ENCODE results near the gene SLC6A11.

Gene SLC6A11

DNA sequence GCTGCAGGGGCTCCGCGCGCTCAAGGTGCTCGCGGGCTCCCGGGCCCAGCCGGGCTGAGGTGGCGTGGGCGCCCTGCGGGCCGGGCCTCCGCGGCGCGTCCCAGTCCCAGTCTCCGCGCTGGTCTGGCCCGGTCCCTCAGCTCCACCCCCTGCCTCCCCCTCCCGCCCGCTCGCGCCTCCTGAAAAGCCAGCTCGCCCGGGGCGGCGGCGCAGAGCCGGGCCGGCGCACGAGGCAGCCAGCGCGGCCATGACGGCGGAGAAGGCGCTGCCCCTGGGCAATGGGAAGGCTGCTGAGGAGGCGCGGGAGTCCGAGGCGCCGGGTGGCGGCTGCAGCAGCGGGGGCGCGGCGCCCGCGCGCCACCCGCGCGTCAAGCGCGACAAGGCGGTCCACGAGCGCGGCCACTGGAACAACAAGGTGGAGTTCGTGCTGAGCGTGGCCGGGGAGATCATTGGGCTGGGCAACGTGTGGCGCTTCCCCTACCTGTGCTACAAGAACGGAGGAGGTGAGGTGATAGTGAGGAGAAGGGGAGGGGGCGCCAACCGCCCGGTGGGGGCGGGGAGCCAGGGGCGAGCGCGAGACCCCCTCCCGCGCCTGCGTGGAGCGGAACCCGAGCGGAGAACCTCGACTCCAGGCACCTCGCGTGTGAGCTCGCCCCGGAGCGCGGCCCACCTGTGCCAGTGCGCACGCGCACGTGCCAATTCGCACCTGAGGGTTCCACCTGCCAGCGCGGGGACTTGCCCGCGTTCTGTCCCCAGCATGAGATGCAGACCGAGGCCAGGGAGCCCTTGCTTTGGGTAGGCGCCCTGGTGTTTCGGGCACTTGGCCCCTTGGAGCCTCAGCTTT is at the start of gene SLC6A11:
TSS of gene SLC6A11 (plus strand) at position 210 of the 844 bp plus-strand sequence. CDS start at position 248, 38 bp downstream.
- DNase-seq (ENCODE audit: low read depth): no peak

DNA sequence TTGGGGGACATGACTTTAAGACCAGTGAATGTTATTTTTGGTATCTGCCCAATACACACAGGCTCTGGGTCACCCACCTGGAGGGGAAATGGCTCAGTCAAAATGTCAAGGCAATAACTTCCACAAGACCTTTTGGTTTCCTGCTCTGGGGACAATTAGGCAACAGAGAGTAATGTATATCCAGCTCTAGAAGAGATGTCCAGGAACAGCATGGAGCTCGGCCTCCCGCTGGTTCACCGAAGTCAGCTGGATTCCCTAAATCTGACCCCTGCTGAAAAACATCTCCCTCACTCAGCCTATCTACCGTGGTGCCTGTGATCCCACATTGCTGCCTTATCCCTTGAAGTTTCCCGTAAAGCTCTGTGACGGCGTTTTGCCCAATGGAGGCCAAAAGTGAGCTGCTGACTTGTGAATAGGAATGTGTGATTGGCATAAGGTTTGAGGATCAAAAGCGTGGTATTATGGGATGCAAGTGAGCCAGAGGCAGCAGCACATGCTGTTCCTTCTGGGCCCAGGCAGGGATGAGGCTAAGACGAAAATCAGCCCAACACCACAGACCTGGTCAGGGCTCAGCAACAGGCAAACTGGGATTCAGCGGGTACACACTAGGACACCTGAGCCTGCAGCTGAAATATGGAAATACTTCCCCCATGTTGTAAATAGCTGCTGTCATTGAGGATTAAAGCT is 47.2 kb upstream of the SLC6A11 start:
- no peak for DNase-seq (ENCODE audit: low read depth)

DNA sequence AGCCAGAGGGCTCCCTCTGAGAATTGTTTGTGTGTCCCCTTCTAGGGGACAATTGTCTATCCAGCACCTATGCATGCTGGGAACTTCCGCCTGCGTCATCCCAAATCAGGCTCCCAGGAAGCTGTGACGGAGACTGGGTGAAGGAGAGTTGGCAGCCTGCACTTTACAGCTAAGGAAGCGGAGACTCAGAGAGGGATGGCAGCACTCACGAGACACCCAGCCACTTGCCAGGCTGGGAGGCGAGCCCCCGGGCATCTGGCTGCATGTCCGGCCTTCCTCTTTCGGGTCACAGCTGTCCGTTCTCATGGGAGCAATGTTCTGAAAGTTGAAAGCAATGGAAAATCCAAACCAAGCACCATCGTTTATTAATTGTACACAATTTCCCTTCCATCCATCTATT is 45.5 kb upstream of the SLC6A11 start:
- DNase-seq (ENCODE audit: low read depth): no peak

DNA sequence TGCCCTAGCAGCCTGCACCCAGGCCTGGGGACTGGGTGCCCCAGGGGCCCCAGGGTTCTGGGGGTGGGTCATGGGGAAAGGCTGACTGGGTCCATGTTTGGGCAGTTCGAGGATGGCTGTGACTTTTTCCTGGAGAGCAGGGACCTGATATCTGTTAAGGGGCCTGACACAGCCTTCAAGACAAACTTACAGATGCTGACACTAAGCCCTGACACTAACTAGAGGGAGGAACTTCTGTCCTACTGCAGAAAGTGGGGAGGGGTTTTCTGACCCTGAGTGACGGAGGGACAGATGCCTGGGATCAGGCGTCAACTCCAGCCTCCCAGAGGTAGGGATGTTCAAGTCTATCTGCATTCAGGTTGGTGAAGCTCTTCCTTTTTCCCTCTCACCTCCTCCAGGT is 45.0 kb upstream of the SLC6A11 start:
- DNase-seq (ENCODE audit: low read depth): no peak

DNA sequence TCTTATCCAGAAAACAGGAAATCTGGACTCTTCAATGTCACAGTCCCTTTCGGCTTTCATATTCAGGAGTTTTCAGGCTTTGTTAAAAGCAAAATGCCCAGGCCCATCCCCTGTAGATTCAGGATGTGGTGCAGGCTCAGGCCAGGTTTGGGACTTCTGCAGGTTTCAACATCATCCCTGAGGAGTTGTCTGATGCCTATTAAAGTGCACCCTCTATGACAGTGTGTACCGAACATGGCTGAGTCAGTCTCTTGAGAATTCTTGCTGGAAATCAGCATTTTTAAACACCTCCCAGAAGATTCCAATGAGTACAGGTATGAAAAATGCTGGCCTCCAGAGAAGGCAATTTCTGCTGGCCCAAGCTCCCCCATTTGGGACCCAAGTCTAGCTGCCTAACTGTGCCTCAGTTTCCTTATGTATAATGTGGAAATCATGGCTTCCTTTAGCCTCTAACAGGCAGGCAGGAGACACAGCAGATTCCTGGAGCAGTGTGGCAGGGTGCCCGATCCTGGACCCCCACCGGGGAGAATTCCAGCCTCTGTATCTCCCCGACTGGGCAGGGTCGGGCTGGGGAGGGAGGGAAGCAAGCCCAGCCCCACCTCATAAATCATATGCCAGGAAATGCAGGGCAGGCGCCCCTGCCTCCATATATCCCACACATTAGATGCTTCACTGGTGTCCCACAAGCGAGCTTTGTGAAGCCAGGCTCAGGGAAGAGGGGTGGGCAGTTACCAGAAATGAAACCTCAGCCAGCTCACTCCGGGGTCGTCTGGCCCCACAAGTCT is 44.4 kb upstream of the SLC6A11 start:
- no peak for DNase-seq (ENCODE audit: low read depth)

DNA sequence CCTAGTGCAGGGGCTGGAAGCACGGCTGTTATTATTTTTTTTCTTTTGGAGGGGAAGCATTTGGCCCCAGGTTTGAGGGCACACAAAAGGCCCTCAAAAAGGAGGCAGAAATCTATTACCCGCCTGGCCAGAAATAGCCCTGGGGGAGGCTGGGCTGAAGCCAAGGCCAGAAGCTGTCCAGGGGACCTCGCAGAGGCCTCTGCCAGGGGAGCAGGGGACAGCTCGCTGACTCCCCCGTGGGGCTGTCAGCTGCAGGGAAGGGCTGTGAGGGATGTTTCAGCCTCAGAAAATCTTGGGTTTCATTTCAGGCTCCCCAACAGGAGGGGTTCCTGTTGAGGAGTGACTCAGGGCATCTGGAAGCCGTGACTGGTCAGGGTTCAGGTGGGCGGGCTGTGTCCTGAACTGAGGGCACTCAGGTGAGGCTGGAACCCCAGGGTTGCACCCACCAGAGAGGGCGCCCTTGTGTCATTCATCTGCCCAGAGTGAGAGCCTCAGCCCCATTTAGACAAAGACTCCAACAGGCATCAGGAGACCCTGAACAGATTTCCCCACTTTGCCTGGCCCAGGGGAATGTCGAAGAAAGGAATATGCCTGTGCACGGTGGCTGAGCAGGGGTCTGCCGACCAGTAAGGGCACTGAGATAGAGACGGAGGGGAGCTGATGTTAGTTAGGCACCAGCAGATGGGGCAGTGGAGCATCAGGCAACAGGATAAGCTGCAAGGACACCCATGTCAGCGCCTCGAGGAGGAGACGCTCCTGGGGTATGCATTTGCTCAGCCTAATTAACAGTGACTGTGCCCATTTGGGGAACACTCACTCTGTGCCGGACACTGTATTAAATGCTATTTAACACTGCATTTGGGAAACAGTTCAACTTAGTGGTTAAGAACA is 43.5 kb upstream of the SLC6A11 start:
- no peak for DNase-seq (ENCODE audit: low read depth)

DNA sequence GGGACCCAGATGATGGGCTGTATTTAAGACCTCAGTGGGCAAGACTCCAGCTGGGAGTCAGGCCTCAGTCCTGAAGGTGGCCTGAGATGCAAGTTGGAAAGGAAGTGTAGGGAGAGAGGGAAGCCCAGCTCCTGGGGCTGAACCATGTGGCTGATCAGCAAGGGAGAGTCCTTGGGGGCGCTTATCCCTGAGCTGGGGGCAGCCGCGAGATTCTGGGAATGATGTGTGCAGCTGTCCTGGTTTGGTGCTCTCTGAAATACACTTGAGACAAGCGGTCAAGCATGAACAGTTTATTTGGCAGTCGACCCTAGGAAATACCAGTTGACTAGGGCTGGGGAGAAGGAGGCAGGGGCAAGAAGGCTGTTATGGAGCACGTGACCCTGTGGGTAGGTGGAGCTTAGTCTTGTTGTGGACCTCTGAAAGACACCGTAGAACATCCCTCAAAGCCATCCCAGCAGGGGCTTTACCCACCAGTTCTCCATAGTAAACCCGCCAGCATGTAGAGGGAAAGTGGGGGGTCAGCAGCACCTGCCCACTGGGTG is 41.8 kb upstream of the SLC6A11 start:
- DNase-seq (ENCODE audit: low read depth): no peak

DNA sequence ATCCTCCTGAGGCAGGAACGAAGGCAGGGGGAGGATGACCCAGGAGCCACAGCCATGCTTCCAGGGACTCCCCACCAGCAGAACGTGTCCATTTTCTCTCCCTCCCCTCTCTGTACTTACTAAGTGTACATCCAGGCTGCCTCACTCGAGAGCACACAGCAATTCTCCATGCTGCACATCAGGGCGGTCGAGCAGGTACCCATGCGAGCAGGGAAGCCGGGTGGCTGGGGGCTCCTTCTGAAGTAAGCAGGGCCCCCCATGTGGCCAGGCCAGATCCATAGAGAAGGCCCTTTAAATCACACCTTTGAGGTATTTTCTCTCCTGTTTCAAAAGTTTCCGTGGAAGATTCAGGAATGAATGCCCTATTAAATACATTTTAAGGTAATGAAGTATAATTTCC is 41.2 kb upstream of the SLC6A11 start:
- DNase-seq (ENCODE audit: low read depth): no peak

DNA sequence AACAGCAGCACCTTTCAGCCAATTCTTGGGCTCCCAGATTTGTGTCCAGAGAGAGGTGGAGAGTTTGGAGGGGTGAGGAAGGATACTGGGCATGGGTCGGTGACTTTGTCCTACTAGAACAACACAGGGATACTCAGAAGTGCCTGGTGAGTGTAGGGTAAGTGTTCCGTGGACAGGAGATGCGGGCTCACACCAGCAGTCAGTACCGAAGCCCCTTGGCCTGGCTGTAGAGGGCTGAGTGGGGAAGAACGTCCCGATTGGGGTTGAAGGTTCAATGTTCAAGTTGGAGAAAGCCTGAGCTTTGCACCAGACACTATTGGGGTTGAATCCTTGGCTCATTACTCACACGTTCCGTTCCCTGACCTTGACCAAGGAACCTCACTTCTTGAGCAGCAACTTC is 40.8 kb upstream of the SLC6A11 start:
- DNase-seq (ENCODE audit: low read depth): no peak

DNA sequence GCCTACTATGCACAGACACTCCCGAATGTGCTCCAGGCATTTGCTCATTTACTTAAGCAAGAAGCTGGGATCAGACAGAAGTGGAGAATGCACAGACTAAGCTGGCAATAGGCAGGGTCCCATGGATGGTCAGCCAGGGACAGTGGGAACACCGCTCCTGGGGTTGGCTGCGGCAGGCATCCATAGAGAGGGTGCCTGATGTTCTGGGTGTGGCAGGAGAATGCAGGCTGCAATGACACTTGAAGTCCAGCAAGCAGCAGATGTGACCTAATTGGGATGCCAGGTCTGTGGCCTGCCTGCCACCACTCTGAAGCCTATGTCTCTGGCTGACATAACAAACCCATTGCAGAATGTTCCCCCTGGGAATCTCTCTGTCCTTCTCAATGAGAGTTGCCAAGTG is 40.2 kb upstream of the SLC6A11 start:
- no peak for DNase-seq (ENCODE audit: low read depth)

DNA sequence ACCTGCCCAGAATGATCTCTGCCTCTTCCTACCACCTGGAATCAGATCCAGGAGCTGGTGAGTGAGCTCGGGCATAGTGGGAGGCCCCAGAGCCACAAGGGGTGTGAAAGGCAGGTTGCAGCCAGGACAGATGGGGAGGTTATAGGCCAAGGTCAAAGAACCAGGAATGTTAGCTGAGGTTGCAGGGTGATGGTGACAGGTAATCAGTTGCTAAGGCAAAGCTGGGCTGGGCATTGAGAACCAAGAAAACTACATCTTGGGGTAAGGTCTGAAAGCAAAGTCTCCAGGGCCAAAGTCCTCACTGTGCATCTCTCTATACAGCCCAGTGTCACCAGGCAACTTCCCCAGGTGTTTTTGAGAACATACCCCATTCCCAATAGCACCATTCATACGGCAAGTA is 38.4 kb upstream of the SLC6A11 start:
- no peak for DNase-seq (ENCODE audit: low read depth)

DNA sequence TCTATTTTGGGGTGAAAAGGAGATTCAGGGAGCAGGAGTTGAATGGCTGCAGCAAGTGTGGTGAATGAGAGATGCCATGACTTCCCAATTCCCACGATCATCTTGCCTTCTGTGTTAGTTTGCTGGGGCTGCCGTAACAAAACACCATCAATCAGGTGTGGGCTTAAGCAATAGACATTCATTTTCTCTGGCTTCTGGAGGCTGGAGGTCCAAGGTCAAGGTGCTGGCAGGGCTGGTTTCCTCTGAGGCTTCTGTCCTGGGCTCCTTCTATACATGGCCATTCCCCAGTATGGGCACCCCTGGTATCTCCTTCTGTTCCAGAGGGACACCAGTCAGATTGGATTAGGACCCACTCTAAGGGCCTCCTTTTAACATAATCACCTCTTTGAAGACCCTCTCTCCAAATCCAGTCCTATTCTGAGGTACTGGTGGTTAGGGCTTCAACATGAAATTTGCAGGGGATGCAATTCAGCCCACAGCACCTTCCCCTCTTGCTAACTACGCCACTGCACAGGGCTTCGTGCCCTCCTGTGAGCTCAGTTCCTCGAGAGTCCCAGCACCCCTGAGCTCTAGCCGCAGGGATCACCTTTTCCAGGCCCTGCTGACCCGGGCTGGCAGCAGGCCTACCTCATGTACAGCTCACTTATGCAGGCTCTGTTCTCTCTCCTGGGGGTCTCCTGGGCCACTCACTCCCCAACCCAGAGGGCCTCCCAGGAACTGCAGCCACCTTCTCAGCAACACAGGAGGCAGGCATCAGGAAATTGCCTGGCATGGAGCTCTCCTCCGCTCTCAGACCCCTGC is 37.3 kb upstream of the SLC6A11 start:
- DNase-seq (ENCODE audit: low read depth): no peak

DNA sequence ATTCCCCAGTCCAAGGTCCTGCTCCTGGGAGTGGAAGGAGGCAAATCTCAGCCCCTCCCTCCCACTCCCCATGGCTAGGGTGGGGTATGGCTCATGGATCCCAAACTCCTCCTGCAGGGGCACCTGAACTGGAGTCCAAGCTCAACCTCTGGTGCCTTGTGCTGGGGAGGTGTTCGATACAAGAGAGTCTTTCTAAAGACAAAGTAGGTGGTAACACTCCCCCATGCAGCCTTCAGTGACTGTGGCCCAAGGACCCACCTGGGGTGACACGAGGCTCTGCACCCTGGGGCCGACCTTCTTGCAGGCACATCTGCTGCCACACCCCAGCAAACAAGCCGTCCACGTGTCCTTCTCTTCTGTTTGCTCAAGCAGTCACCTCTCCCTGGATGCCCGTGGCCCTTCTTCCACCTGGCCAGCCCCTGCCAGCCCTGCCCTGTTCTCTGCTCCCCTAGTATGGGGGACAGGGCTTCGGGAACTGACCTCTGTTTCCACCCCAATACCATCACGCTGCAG is 36.7 kb upstream of the SLC6A11 start:
- DNase-seq (ENCODE audit: low read depth): no peak

DNA sequence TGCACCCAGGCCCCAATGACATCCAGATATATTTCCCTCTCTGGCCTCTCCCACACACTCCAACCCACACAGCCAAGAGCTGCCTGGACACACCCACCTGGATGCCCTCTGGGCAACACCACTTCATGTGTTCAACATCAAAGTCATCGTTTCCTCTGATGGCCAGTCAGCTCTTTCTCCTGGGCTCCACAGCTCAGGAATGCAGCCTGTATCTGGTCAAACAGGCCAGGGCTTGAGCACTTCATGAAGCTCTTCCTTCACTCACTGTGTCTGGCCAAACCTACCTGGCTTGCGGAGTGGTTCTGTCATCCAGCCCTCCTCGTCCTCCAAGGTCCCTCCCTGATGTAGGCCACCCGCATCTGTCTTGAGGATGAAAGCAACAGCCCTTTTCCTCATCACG is 35.8 kb upstream of the SLC6A11 start:
- DNase-seq (ENCODE audit: low read depth): no peak

DNA sequence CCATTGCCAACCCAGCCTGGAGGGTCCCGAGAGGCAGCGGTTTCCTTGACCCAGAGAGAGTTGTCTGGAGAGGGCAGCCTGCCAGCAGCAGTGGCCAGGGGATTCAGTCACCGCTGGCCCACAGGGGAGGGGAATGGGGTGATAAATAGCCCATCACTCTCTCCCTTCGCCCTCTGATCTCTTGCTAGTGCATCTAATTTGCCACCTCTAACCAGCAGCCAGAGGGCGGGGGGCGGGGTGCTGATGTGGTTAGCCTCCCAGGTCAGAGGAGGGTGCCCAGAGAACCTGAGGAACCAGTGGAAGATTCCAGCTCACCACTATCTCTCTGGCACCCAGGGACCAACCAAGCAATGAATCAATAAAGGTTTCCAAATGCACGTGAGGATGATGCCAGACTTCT is 35.1 kb upstream of the SLC6A11 start:
- DNase-seq (ENCODE audit: low read depth): no peak

DNA sequence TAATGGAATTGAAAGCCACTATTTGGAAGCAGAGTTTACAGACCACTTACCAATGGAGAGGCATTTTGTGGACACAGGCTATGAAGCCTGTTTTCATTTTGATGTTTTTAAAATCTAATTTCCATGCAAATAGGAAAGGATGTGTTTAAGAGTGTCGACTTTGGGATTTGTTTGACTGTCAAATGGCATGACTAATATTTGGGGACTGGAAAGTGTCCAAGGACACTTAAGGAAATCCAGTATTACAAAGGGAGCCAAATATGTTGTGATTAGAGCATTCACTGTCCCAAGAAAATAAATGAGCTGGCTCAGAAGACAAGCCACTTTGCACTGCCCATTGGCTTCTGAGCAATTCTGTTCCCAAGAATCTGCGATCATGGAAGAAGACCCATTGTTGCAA is 34.0 kb upstream of the SLC6A11 start:
- no peak for DNase-seq (ENCODE audit: low read depth)

DNA sequence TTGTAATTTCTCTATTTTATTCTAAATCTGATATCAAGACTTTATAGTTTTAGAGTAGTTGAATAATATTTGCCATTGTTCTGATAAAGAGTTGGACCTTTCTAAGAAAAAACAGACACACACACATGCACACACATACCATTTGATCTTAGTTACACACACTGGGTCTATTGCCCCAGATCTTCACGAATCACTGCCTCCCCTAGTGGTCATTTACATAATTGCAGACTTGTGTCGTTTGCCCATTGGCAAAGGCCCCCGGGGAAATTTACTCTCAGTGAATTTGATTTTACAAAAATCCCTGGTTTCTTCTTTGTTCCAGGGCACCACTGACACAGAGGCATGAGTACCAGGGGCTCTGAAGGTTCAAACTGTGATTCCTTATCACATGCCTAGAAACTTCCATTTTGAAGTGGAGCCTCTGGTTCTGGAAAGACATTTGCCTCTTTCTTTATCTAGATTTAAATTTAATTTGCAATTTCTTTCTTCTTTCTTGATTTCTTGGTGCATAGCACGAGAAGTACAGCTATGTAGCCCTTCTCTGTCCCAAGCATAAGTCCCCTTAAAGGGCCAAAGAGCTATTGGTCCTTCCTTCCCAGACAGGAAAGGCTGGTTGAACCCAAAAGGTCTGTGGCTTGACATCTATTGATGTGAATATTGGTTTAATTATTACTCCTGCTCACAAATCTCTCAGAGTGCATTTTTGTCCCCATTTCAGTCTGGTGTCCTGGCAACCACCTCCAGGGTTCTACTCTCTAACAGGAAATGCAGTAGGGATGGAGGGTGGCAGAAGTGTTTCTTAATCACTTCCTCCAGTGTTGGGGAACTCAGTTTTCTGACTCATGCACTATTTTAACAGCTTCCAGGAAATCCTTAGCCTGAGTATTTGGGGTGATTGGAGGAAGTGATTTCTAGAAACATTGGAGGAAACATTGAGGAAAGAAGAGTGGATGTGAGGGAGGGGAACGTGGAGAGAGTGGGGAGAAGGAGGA is 32.4 kb upstream of the SLC6A11 start:
- no peak for DNase-seq (ENCODE audit: low read depth)

DNA sequence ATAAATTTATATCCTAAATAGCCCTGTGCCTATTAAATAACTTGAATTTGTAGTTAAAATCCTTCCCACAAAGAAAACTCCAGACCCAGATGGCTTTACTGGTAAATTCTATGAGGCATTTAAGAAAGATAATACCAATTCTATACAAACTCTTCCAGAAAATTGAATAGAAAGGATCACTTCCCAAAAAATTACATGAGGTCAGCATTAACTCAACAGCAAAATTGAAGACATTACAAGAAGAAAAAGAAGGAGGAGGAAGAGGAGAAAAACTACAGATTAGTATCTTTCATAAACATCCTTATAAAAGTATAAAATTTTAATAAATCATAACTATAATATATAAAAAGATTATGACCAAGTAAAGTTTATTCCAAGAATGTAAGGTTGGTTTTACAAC is 29.4 kb upstream of the SLC6A11 start:
- no peak for DNase-seq (ENCODE audit: low read depth)

DNA sequence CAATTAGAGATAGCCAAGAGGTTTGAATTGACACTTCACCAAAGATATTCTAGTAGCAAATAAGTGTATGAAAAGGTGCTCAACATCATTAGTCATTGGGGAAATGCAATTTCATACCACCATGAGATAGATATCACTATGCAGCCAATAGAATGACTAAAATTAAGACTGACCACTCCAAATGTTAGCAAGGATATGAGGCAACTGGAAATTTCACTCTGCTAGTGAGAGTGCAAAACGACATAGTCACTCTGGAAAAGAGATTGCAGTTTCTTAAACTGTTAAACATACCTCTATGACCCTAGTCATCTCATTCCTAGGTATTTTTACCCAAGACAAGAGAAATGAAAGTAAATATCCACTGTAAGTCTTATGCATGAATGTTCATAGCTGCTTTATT is 27.6 kb upstream of the SLC6A11 start:
- DNase-seq (ENCODE audit: low read depth): no peak

All from activated T-cell treated with anti-CD3 and anti-CD28 coated beads for 1 hour (primary cell).